ENCODE results near the gene TMEM184B. TPM values are rescaled to one million over a fixed set of nuclear protein-coding genes. Genes with fewer than 3 reads are reported as not detected.

TMEM184B gene
- total and polyA plus RNA-seq, 2 of the 8 experiments (the other 6 are each of a cell fraction or from before 2014, with no cell fraction given) = 41.6 to 81.0 TPM

DNA sequence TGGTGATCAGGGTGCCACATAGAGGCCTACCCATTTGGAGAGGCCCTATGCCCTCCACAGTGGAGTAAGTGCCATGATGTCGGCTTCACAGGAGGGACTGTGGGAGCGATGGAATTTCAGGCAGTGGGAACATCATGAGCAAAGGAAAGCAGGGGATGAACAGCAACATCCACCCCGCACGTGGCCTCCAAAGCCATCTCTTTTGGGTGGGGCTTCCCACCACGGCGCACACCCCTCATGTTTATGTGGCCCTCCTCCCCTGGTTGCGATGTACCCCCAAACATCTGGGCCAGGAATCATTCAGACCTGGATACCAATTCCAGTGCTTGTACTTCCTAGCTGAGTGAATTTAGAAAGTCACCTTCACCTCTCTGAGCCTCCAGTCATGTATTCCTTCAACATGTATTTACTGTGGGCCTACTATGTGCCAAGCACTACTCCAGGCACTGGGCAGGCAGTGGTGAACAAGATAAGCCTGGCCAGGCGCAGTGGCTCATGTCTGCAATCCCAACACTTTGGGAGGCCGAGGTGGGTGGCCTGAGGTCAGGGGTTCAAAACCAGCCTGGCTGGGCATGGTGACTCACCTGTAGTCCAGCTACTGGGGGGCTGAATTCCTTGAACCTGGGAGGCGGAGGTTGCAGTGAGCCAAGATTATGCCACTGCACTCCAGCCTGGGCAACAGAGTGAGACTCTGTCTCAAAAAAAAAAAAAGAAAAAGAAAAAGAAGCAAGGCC is 72.8 kb downstream of the TMEM184B start (continued):
- TF ChIP-seq, protein P1, sequence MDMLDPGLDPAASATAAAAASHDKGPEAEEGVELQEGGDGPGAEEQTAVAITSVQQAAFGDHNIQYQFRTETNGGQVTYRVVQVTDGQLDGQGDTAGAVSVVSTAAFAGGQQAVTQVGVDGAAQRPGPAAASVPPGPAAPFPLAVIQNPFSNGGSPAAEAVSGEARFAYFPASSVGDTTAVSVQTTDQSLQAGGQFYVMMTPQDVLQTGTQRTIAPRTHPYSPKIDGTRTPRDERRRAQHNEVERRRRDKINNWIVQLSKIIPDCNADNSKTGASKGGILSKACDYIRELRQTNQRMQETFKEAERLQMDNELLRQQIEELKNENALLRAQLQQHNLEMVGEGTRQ (IDR thresholded peaks at IDR 0.05; ENCODE audit: low read length) = no peak
- TF ChIP-seq TBP (IDR thresholded peaks at IDR 0.05; ENCODE audit: low read depth, low read length) (no peak), RNF2 (IDR thresholded peaks at IDR 0.05; ENCODE audit: borderline replicate concordance, low read depth, low read length, missing control alignments, poor library complexity, severe bottlenecking) (no peak), HDAC2 (IDR thresholded peaks at IDR 0.05; ENCODE audit: borderline replicate concordance in 1 of 2, low read depth in 2 of 2, low read length in 2 of 2) (no peak), KDM1A (IDR thresholded peaks at IDR 0.05; ENCODE audit: borderline replicate concordance, low read length) (no peak), CBX5 (IDR thresholded peaks at IDR 0.05; ENCODE audit: low read depth, low read length) (no peak)
